ENCODE measurements around the gene OLIG1.

DNA sequence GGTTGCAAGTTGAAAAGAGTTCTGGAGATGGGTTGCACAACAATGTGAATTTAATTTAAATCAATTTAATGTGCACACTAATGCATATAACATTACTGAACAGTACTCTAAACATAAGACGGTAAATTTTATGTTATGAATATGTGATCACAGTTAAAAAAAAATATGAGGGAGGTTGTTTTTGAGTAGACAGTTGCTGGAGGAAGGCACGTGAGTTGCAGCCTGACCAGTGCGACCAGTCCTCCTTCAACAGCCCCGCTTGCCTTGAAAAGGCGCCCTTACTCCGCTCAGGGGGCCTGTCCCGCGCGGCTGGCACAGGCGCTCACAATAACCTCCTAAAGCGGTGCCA lies 322 bp upstream of the OLIG1 start:
- TF ChIP-seq, protein P1, sequence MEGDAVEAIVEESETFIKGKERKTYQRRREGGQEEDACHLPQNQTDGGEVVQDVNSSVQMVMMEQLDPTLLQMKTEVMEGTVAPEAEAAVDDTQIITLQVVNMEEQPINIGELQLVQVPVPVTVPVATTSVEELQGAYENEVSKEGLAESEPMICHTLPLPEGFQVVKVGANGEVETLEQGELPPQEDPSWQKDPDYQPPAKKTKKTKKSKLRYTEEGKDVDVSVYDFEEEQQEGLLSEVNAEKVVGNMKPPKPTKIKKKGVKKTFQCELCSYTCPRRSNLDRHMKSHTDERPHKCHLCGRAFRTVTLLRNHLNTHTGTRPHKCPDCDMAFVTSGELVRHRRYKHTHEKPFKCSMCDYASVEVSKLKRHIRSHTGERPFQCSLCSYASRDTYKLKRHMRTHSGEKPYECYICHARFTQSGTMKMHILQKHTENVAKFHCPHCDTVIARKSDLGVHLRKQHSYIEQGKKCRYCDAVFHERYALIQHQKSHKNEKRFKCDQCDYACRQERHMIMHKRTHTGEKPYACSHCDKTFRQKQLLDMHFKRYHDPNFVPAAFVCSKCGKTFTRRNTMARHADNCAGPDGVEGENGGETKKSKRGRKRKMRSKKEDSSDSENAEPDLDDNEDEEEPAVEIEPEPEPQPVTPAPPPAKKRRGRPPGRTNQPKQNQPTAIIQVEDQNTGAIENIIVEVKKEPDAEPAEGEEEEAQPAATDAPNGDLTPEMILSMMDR (IDR thresholded peaks at IDR 0.05), result no peak
- TF ChIP-seq POLR2A (IDR thresholded peaks at IDR 0.05), result no peak

All from tibial nerve (tissue), 3 donors.